ENCODE measurements around the gene CSNK2A1. TPM values are rescaled to one million over a fixed set of nuclear protein-coding genes. Genes with fewer than 3 reads are reported as not detected.

Gene CSNK2A1
- total RNA-seq, 6 experiments from 2014 or later: 30.4 to 62.6 (median 37.1) TPM

- TF ChIP-seq POLR2A (IDR thresholded peaks at IDR 0.05): no peak
- TF ChIP-seq, protein P1, sequence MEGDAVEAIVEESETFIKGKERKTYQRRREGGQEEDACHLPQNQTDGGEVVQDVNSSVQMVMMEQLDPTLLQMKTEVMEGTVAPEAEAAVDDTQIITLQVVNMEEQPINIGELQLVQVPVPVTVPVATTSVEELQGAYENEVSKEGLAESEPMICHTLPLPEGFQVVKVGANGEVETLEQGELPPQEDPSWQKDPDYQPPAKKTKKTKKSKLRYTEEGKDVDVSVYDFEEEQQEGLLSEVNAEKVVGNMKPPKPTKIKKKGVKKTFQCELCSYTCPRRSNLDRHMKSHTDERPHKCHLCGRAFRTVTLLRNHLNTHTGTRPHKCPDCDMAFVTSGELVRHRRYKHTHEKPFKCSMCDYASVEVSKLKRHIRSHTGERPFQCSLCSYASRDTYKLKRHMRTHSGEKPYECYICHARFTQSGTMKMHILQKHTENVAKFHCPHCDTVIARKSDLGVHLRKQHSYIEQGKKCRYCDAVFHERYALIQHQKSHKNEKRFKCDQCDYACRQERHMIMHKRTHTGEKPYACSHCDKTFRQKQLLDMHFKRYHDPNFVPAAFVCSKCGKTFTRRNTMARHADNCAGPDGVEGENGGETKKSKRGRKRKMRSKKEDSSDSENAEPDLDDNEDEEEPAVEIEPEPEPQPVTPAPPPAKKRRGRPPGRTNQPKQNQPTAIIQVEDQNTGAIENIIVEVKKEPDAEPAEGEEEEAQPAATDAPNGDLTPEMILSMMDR (IDR thresholded peaks at IDR 0.05): no peak
- H3K36me3 ChIP-seq: peaks cover 0 to 6% (median 2%) of the 10 kb centered on the region in 4 donors
- no peak overlapping the region for H3K27ac ChIP-seq
Measured at GRCh38 chr20:521860-522259, 21.7 kb downstream of the CSNK2A1 start.

GRCh38 chr20:519999-520398, 23.6 kb downstream of the CSNK2A1 start:
- no peak for DNase-seq
- Histone ChIP-seq H3K27ac (no peak overlapping the region), H3K27me3 (no peaks in the 10 kb centered on the region), H3K4me1 (no peaks in the 10 kb centered on the region), H3K36me3 (peaks cover 0 to 6% (median 0%) of the 10 kb centered on the region in 4 donors), H3K9me3 (no peaks in the 10 kb centered on the region), H3K4me3 (no peak overlapping the region)
- intact Hi-C loops (cut with DNase I): no loop called here
- TF ChIP-seq POLR2A (IDR thresholded peaks at IDR 0.05): no peak
- TF ChIP-seq, protein P1 (IDR thresholded peaks at IDR 0.05): no peak
- no peak for ATAC-seq

More at GRCh38 chr20:521860-522259, 21.7 kb downstream of the CSNK2A1 start:
- Histone ChIP-seq H3K4me3 (no peak overlapping the region), H3K4me1 (no peaks in the 10 kb centered on the region), H3K27me3 (no peaks in the 10 kb centered on the region), H3K9me3 (no peaks in the 10 kb centered on the region)
- ATAC-seq: no peak
- no peak for DNase-seq
- intact Hi-C loops (cut with DNase I): no loop called here
- WGBS (ENCODE audit: insufficient coverage, low coverage, low lambda C conversion rate, missing lambda C conversion rate): 91% methylated on average over 4 of the region's 4 CpGs

- H3K27me3 ChIP-seq: no peaks in the 10 kb centered on the region
- H3K27ac ChIP-seq: no peak overlapping the region
- TF ChIP-seq, protein P1 (IDR thresholded peaks at IDR 0.05): no peak
- no peak for TF ChIP-seq POLR2A (IDR thresholded peaks at IDR 0.05)
- intact Hi-C loops (cut with DNase I): no loop called here
- H3K9me3 ChIP-seq: no peaks in the 10 kb centered on the region
- peaks cover 0 to 3% (median 0%) of the 10 kb centered on the region in 4 donors for H3K4me1 ChIP-seq
- H3K4me3 ChIP-seq: no peak overlapping the region
- DNase-seq (no peak), ATAC-seq (no peak)
- no peaks in the 10 kb centered on the region for H3K36me3 ChIP-seq
- 41% methylated on average over 2 of the region's 2 CpGs for WGBS (ENCODE audit: insufficient coverage, low coverage, low lambda C conversion rate, missing lambda C conversion rate)
Measured at GRCh38 chr20:517221-517620, 26.4 kb downstream of the CSNK2A1 start.

- Histone ChIP-seq H3K9me3 (no peaks in the 10 kb centered on the region), H3K27ac (no peak overlapping the region), H3K4me1 (peaks cover 0 to 3% (median 0%) of the 10 kb centered on the region in 4 donors), H3K4me3 (no peak overlapping the region), H3K36me3 (no peaks in the 10 kb centered on the region), H3K27me3 (no peaks in the 10 kb centered on the region)
- DNase-seq (no peak), ATAC-seq (no peak)
- WGBS (ENCODE audit: insufficient coverage, low coverage, low lambda C conversion rate, missing lambda C conversion rate): 79% methylated on average over 2 of the region's 2 CpGs
- no peak for TF ChIP-seq POLR2A (IDR thresholded peaks at IDR 0.05)
- TF ChIP-seq, protein P1 (IDR thresholded peaks at IDR 0.05): no peak
- intact Hi-C loops (cut with DNase I): no loop called here
Measured at GRCh38 chr20:516799-517198, 26.8 kb downstream of the CSNK2A1 start.

DNA sequence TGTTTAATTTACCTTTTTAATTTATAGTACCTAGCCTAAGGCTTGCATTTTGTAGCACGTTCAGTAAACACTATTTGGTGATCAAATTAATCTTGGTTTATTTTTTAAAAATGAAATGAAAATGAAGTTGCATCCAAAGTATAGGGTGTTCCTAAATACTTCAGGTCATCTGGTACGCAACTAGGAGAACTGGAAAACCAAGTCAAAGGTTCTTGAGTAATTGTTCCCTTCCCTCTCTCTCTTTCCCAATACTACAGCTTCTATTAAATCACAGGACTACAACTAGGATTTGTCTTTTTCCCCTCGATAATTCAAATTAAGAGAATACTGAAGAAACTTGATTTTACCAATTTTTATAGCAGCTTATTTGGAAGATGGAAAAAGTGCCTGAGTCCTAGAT, 27.9 kb downstream of the CSNK2A1 start:
- TF ChIP-seq, protein P1 (IDR thresholded peaks at IDR 0.05): no peak
- no peak for TF ChIP-seq POLR2A (IDR thresholded peaks at IDR 0.05)
- intact Hi-C loops (cut with DNase I): no loop called here
- Histone ChIP-seq H3K27me3 (no peaks in the 10 kb centered on the region), H3K4me3 (no peak overlapping the region), H3K27ac (no peak overlapping the region), H3K9me3 (no peaks in the 10 kb centered on the region), H3K4me1 (peaks cover 0 to 9% (median 2%) of the 10 kb centered on the region in 4 donors), H3K36me3 (no peaks in the 10 kb centered on the region)
- WGBS (ENCODE audit: insufficient coverage, low coverage, low lambda C conversion rate, missing lambda C conversion rate): 89% methylated on average over 3 of the region's 3 CpGs
- DNase-seq: no peak
- ATAC-seq: no peak
